M059J (cell line): ENCODE results near the gene TOMM34. TPM values are rescaled to one million over a fixed set of nuclear protein-coding genes. Genes with fewer than 3 reads are reported as not detected.
A peak's percentile ranks its signal among the peaks of the same experiment; 100 is the strongest.

Source experiments
- DNase-seq: peaks from one replicate; pipeline ENCODE4 v3.0.0-alpha.2; 2012; ENCODE audit warnings: low read depth
- total RNA-seq: library from RNA; depleted of rRNA; stranded (reverse); fragments of >200 nt; shearing (Covaris generic); gene quantifications from 2 replicates; pipeline ENCODE4 v1.2.3, GENCODE V29; 2014; rRNA removed

Gene TOMM34, protein sequence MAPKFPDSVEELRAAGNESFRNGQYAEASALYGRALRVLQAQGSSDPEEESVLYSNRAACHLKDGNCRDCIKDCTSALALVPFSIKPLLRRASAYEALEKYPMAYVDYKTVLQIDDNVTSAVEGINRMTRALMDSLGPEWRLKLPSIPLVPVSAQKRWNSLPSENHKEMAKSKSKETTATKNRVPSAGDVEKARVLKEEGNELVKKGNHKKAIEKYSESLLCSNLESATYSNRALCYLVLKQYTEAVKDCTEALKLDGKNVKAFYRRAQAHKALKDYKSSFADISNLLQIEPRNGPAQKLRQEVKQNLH
- 113 and 118 TPM in 2 replicates for total RNA-seq

DNA sequence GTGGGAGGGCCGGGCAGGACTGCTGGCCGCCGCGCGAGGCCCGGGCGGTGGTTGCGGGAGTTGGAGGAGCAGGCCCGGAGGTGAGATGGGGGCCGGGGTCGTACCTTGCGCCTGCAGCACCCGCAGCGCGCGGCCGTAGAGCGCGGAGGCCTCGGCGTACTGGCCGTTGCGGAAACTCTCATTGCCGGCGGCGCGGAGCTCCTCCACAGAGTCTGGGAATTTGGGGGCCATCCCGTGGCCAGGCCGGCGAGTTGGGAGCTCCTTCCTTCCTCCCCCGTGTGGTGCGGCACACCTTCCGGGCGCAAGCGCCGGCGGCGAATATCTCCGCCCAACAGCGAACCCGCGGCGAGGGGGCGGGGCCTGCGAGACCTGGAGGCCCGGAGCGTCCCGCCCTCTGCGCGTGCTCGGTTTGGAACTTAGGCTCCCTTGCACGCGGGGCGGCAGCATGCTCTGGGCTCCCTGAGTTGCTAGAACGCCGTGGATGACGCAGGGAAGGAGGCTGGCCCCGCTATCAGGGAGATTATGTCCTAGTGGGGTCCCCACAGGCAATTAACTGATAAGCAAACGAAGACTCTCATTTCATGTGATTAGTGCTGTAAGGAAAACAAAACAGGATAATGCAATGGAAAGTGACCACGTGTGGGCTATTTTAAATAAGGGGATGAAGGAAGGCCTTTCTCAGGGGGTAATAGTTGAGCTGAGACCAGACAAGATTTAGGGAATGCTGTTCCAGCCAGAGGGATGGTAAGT is at the start of gene TOMM34:
Gene TOMM34 (minus strand): TSS at position 295 of the 750 bp plus-strand sequence. CDS start 64 bp downstream, at position 231.
- DNase-seq = peak; percentile 96

DNA sequence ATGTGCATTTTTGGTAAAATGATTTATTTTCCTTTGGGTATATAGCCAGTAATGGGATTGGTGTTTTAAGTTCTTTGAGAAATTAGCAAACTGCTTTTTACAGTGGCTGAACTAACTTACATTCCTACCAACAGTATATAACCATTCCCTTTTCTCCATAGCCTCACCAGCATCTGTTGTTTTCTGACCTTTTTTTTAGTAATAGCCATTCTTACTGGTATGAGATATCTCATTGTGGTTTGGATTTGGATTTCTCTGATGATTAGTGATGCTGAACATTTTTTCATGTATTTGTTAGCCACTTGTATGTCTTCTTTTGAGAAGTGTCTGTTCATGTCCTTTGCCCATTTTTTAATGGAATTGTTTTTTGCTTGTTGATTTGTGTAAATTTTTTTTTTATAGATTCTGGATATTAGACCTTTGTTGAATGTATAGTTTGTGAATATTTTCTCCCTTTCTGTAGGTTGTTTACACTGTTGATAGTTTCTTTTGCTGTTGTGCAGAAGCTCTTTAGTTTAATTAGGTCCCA is 48.4 kb upstream of the TOMM34 start:
- peak; percentile 35 for DNase-seq

DNA sequence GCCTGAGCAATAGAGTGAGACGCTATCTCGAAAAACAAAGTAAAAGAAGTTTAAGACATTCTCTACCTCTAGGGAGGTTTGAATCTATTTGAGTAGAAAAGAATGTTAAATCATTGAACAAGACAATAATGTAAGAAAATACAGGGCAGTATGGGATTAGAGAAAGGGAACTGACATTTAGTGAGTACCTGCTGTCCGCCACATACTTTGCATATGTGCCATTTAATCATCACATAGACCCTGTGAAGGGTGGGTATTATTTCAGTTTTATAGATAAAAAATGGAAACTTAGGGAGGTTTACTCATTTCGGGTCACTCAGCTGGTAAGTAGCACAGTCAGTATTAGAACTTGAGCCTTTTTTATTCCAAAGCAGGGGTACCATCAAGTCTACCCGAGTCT is 37.5 kb upstream of the TOMM34 start:
- DNase-seq = no peak

DNA sequence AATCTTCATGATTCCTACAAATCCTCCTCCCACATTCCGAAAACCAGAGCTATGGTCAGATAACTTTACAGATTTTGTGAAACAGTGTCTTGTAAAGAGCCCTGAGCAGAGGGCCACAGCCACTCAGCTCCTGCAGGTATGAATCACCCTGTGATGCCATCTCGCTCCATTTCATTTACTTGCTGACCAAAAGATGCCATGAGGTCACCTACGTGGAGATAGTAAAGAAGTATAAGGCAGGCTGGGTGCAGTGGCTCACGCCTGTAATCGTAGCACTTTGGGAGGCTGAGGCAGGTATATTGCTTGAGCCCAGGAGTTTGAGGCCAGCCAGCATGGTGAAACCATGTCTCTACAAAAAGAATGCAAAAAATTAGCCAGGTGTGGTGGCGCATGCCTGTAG is 37.0 kb upstream of the TOMM34 start:
- peak; percentile 25 for DNase-seq

DNA sequence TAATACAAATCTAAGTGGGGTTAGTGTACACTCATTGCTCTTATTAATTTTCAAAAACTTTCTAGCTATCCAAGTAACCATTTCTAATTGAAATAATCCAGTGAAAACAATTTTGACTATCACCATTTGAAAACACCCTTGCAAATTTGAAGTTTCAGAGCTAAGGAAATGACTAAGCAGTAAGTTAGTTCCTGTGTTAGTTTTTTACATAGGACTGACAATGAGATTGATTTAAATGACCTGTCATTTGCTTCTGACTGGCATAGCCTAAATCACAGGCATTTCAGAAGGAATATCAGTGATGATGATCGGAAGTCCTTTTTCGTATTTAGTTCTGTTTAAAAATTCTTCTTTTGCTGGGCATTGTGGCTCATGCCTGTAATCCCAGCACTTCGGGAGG is 33.1 kb upstream of the TOMM34 start:
- peak; percentile 66 for DNase-seq

DNA sequence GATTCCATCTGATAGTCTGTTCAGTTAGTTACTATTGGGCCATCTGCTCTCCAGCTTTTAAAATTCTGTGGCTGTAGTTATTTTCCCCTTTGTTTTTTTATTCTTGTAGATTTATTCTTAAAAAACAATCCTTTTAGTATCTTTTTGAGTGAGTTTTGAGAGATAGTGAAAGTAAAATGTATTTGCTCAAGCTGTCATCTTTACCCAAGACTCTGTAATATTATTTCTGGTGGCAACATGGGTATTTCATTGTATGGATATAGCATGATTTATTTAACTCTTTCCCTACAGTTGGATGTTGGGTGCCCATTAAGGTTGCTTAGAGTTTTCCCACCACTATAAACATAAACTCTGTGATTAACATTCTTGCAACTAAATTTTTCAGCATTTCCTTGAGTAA is 30.8 kb upstream of the TOMM34 start:
- DNase-seq = no peak

DNA sequence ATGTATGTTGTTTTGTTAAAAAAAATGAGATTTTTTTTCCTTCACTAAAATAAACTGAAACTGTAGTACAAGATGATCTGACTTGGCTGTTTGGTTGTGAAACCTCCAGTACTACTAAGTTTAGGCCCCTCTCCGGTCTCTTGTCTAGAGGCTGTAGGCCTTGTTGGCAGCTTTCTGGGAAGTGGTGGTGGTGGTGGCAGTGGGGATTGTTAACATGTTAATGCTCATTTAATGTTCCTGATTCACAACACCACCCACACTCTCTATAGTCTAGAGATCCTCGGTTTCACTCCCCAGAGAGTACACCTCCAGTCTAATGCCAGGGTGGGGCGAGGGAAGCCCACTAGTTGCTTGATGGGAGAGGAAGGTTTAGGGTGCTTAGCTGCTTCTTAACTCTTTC is 30.2 kb upstream of the TOMM34 start:
- DNase-seq = peak; percentile 27

DNA sequence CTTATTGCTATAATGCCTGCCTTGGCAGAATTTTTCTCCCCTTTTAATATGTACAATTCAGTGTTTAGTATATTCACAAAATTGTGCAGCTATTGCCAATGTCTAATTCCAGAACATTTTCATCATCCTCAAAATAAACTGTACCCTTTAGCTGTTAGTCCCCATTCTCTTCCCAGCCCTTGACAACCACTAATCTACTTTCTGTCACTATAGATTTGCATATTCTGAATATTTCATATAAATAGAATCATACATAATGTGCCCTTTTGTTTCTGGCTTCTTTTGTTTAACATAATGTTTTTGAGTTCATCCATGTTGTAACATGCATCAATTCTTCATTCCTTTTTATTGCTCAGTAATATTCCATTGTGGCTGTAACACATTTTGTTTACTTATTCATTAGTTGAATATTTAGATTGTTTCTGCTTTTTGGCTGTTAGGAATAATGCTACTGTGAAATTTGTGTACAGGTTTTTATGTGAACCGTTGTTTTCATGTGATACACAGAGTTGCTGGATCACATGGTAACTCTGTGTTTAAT is 28.5 kb upstream of the TOMM34 start:
- no peak for DNase-seq

DNA sequence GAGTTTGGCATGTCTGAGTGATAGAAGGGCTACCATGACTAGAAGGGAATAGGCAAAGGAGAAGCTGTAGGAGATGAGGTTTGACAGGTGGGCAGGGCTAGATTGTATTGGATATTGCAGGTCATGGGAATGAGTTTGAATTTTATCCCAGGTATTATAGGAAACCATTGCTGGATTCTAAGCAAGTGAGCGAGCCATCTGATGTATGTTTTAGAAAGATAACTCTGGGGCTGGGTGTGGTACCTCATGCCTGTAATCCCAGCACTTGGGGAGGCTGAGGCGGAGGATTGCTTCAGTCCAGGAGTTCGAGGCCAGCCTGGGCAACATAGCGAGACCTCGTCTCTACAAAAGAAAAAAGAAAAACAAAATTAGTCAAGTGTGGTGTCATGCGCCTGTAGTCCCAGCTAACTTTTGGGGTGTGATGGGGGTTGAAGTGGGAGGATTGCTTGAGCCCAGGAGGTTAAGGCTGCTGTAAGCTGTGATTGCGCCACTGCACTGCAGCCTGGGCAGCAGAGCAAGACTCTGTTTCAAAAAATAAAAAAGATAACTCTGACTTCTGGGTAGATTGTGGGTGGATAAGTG is 23.0 kb upstream of the TOMM34 start:
- no peak for DNase-seq

DNA sequence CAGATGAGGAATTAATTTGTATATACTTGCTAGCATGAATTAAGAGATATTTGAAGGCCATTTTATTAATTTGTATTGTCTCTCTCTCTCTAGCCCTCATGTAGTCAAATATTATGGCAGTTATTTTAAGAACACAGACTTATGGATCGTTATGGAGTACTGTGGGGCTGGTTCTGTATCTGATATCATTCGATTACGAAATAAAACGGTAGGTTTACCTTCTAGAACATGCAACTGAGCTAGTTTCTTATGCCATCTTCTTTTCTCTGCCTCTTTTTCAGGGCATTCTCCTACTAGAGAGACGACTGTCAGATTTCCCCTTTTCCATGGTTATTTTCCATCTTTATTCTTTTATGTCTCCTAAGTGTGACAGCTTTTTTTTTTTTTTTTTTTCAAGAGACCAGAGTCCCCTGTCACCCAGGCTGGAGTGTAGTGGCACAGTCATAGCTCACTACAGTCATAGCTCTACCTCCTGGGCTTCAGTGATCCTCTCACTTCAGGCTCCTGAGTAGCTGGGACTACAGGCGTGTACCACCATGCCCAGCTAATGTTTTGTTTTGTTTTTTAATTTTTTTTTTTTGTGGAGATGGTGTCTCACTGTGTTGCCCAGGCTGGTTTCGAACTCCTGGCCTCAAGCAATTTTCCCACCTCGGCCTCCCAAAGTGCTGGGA is 21.7 kb upstream of the TOMM34 start:
- no peak for DNase-seq

DNA sequence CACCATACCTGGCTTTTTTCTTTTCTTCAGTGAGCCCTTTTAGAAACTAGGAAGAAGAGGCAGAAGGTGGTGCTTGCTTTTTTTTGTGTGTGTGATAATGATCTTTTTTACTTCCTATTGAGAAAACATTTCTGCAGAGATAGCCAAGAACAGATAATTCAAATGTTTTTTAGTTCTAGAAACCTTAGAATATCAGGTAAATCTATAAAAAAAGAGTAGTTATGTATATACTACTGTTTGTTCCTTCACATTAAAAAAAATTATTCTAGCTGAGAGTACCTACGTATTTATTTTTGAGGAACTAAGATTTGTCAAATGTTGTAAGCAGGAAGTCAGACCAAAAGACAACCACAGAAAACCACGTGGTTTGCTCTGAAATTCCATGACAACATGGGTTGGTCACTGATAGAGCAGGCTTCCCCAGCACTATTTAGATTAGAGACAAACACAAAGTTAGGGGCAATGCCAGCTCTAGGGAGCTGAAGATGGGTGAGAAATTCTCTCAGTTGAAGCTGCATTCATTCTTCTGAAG is 19.0 kb upstream of the TOMM34 start:
- peak; percentile 91 for DNase-seq

DNA sequence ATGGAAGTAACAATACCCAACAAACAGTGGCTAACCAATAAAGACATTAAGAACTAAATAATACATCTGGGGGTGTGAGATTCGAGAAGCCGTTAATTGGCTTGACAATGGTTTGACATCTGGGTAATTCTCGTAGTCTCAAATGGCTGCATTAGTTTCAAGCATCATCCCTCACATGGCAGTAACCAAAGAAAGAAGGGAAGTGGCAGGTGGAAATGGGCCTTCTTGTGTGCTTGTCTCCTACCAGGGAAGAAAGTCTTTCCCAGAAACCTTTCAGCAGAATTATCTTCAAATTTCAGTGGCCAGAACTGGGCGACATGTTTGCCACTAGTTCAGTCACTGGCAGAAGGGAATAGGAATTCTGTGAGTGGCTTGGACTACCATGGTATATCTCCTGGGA is 16.5 kb upstream of the TOMM34 start:
- DNase-seq = no peak

DNA sequence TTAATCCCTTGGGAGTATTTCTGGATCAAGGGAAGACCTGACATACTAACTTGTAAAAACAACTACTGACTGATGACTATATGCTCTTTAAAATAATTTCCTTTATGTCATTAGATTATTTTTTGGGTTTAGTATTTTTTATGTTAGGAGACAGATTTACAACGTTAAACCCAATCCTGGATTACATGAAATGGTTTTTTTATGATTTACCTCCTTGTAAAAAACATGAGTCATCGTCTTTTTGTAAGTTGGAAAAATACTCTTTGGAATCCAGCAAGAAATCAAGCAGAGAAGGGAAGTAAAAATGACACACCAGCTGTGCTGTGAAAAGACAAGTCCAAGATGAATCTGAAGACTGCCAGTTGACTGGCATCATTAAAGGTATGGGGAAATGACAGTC is 12.9 kb upstream of the TOMM34 start:
- peak; percentile 85 for DNase-seq

DNA sequence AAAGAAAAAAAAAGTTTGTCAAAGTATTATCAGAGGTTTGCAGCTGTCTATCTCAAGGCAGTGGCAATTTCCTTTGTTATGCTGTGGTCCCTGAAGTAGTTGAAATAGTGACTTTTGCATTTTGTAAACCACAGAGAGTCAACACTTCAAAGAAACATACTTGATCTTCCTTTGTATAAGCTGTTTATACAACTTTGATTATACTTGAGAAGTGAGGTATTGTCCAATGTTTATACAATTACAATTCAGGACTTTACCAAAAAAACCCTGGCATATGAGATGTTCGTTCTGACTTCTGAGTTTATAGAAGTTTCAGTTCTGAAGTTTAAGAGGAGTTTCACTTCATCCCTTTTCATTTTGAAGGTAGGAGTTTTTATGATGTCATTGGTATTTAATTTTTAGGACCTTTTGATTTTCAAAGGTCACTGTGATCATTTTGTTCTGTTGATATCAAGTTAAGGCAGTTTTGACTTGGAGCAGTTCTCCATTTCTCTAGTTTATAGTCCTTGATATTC is 10.1 kb upstream of the TOMM34 start:
- DNase-seq = peak; percentile 68

DNA sequence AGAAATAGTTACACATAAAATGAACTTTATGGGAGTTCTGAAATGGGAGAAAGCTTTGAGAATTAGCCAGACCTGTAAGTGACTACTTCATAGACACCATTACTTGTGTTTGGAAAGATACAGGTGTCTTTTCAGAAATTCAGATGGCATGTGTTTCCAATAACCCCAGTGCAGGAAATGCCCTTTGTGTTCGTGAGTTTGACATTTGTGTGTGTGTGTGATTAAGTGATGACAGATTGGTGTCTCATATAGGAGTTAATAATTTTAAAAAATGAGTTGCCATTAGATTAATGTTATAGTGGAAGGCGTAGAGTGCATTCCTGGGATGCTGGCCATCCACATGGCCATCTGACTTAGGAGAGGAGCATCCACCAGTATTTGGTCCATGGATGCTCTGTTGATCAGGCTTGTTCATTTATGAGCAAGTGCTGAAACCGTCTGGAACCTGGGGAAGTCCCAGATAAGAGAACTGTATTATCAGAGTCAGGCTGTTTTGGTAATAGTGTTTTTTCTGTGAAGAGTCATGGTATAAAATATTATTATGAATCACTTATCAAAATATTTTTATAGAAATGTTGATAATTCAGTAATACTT is 9.2 kb upstream of the TOMM34 start:
- DNase-seq = no peak

DNA sequence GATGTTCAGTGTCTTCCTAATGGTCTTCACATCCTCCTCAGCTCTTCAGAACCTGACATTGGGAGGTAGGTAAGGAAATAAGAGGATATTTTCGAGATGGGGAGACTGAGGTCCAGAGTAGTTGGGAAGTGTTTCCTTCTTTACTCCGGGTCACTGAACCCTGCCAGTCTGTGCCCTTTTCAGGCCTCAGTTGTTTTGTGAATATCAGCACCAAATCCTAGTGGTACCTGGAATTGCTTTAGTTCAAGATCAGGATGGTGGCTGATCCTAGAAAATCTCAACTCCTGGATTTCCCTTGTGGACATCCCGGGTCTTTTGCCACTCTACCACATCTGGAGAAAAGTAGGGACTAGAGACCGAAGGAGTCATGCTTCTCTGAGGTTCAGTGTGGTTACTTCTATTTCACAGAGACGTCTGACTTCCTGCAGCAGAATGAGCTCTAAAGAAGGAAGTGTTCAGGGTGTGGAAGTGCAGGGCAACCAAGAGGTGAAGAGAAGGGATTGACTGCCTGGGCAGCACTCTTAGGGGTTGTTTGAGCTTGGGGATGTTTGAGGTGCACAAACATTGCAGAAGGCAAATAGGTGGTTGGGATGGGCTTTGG is 7.1 kb upstream of the TOMM34 start:
- peak; percentile 55 for DNase-seq

DNA sequence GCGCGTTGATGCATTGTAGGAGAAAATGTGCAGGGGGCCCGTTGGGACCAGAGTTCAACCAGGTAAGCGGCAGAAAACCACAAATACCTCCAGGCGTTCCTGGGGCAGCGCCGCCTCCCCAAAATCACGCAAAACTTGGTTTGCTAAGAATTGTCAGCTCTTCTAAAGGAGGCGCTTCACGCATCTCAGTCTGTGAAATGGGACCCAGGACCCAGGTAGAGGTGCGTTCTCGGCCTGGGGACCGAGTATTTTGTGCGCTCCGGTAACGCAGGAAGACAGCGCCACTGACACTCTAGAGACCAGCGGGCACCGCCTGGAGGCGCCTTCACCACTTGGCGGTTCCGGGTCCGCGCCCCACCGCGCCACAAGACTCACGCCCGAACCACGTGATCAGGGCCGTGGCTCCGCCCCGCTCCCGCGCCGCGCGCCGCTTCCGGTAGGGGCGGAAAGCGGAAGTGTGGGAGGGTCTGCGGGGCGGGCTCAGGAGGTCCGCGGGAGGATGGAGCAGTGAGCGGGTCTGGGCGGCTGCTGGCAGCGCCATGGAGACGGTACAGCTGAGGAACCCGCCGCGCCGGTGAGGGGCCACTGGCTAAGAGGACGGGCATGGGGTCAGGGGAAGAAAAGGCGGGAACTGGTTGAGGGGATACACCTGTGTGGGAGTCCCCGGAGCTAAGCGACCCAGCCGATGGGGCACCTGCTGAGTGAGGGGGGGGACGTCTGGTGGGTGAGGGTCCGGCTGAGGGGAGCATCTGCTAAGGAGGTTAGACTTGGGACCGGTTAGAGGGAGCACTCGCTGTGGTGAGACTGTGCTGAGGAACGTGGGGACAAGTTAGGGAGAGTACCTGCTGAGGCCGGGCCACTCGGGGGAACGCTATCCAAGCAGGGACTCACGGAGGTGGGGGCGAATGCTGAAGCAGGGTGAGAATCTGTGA is 6.1 kb upstream of the TOMM34 start, which contains the start of gene STK4:
Gene STK4 (plus strand): TSS at position 483 of the 932 bp plus-strand sequence. CDS start 57 bp downstream, at position 540.
- peak; percentile 96 for DNase-seq

DNA sequence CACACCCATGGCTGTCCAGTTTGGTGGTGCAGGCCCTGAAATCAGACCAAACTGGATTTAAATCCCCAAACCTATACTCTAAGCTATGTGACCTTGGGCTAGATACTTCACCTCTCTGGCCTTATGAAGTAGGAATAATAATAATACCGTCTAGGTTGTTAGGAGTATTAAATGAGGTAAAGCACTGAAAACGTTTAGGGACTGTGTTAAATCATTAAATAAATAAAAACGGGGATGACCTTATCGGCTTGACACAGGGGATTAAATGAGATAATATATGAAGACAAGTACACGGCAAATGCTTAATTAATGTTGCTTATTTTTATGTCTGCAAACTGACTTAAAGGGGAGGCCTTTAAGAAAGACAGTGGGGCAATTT is 5.4 kb upstream of the TOMM34 start:
- no peak for DNase-seq
